Activated T-cell treated with anti-CD3 and anti-CD28 coated beads for 48 hours (primary cell): Measurements from ENCODE around the gene MSANTD4.
"Not testable (repeated sequence)": the region's sequence is repeated elsewhere in the genome, so short reads cannot be mapped to it uniquely, and the experiment has no call there.

Experiments
- DNase-seq: peaks from one replicate; pipeline ENCODE4 v3.0.0-alpha.2; 2020; ENCODE audit warnings: low read depth

MSANTD4 gene

DNA sequence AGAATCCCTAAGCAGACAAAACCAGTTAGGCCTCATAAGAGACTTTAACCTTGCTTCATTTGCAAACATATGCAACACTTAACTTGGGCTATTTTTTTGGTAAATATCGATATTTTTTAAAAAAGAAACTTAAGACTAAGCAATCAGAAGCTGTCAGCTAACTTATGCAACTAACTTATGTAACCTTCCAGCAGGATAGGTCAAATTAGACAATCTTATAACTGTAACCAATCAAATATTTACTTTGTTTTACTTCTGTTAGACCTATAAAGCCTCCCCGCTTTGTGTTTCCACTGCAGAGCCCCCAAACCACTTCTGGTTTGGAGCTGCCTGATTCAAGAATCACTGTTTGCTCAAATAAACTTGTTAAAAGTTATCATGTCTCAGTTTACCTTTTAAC, 8.0 kb downstream of the MSANTD4 start:
- DNase-seq, result no peak

DNA sequence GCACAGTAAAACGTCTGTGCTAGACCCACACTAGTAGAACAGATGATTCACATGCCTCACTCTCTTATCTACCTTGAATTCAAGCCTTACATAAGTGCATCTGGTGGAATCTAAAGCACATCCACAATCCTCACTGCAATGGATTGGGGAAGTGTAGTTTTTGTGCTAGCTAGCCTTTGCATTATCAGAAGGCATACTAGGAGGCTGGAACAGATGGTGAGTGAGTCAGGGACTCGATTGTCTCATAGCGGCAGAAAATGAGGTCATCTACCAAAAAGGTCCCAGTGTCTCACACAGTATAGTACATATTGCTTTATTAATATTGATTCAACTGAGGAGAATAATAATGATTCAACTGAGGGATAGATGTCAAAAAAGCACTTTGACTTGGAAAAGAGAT, 9.3 kb downstream of the MSANTD4 start:
- DNase-seq, result no peak

DNA sequence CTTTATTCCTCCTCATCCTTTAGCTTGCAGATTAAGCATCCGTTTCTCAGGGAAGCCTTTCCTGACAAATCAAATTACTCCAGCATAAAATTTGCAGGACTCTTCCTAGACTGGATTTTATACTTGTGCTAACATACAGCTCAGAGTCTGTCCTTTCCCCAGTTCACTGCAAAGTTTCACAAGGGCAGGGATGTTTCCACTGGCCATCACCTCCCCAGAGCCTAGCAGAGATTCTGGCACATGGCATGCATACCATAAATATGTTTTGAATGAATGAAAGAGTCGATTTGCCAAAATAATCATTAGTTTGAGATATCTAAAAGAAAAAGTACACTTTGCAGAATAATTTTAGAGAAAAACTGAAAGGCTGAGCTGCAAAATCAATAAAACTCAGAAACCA, 10.6 kb downstream of the MSANTD4 start:
- DNase-seq, result no peak

DNA sequence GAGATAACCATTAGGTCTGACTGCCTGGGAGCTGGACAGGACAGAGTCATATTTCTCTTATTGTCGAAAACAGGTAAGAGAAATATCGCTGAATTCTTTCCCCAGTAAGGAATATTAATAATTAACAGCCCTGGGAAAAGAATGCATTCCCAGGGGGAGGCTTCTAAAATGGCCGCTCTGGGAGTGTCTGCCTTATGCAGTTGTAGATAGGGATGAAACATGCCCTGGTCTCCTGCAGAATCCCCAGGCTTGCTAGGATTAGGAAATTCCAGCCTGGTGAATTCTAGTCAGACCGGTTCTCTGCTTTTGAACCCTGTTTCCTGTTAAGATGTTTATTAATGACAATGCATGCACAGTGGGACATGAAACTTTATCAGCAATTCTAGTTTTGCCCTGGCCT, 18.9 kb downstream of the MSANTD4 start:
- DNase-seq, result not testable (repeated sequence)

DNA sequence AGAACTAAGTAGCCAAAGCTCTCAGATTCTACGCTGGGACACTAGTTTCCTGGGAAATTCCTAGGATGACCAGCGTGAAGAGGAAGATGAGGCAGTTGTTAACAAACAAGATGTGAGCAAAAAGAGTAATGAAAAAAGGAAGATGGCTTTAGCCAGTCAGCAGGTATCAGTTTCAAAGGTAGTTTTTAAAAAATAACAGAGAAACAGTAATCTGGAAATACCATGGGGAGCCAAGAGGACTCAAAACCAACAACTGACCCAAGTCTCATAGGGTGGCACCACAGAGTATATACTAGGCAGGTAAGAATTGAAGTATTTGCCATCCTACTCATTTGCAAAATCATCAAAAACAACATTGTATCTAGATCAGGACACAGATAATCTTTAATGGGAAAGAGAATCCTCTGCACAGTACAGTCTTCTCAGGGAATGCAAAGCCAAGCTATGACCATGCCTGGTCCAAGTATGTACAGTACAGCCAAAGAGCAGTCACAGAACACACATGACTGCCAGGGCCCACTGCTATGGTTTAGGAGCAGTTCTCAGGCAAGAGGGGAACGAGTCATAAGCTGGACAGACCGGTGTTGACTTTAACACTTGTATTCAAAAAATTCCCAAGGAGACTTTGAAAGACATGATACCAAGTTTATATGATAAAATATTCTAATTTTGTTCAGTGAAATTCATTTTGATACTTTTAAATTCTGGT, 20.6 kb downstream of the MSANTD4 start:
- DNase-seq, result no peak

DNA sequence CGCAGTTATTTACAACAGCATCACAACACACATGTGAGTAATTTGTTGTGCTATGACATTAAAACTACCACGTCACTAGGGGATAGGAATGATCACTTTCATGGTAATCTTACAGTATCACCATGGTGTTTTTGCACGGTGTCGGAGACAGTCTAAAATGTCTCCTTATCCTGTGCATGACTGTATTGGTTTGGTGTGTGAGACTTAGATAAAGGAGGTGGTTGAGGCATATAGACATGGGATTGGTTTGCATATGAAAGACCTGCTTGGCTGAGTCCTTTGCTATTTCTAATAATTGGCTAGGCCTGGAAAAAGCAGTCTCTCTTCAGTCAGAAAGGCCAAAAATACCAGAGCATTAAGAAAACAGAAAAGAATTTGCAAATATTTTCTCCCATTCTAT, 30.2 kb downstream of the MSANTD4 start:
- DNase-seq, result no peak

DNA sequence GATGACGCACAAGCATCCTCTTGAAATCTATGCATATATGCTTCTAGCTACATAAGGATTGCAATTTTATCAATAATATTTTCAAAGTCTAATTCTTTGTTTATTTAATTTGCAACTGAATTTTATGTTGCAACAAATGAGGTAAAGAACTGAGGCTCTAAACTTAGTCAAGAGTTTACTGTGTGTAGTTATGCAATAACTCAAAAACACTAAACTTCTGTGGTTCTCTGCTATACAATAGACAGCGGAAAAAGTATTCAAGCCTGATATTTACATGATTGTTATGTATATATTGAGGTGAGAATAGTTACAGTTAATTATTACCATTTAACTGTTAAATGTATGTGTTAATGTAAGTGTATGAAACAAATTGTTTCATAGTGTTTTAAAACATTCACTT, 32.9 kb downstream of the MSANTD4 start:
- no peak for DNase-seq

DNA sequence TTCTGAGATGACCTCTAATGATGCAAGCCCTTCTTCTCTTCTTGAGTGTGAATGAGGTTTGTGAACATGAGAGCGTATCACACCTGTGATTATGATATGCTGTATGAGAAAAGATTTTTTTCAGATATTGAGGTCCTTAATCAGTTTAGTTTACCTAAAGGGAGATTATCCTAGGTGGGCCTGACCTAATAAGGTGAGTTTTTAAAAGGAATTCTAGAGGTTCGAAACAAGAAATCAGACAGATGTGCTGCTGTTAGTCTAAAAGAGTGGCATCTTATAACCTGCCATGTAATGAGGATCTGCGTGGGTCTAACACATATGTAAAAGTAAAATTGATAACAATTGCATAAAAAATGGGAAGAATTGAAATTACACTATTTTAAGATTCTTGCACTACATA, 33.8 kb downstream of the MSANTD4 start:
- DNase-seq, result no peak

DNA sequence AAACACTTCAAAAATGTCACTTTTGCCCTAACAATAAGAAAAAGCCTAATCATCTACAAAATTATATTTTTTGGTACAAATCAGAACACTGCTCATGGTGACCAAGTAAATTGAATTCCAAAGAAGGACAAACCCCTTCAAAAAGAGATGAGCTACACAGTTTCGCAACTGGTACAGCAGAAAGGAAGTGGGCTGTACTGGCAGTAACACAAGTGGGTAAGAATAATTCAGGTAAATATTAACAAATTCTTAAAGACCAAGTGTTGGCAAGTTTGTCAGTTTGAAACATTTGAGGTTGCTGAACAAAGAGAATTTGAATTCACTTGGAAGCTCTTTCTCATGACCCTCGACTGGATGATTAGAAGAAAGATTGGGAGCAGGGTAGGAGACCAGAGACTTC, 35.5 kb downstream of the MSANTD4 start:
- no peak for DNase-seq

DNA sequence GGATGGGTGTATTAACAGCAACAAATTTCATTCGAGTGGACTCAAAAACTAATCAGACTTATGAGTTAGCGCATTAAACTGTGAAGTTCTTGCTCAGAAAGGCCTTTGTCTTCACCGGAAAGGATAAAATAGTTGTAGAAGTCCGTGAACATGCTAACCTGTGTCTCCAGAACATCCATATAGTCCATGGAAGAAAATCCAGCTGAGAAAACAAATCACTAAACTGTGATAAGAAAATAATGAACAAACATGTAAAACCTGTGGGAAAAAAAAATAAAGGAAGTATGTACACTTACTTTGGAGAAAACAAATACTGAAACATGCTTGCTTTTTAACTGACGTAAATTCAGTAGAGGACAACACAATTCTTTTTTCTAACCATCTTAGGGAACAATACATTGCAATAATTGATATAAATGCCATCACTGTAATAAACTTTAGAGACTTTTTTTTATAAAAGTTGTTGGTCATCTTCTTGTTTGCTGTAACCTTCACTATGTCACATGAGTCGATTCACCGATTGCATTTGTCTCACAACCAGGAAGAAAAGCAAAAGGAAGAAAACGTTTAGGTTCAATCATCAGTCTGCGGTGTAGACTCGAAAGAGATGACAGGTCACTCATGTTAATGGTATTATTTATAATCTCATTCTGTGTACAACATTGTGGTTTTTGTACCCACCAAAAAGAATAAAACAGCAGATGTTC, 41.9 kb downstream of the MSANTD4 start:
- DNase-seq, result no peak

DNA sequence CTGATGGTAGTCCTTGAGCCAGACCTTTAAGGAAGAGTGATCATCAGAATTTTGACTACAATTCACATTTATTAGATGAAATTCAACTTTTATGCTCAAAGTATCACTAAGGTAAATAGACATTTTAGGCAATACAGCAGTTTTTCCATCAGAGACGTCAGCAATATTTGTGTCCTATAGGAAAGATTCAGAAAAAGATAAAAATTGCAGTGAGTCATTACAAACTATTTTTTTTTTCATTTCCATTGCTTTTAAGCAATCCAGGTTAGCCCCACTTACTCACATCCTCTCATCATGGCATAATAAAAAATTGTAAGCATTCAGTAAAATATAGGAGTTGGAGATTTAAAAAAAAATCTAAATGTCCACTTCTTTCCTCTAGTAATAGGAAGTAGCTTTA, 46.9 kb downstream of the MSANTD4 start:
- DNase-seq, result no peak

DNA sequence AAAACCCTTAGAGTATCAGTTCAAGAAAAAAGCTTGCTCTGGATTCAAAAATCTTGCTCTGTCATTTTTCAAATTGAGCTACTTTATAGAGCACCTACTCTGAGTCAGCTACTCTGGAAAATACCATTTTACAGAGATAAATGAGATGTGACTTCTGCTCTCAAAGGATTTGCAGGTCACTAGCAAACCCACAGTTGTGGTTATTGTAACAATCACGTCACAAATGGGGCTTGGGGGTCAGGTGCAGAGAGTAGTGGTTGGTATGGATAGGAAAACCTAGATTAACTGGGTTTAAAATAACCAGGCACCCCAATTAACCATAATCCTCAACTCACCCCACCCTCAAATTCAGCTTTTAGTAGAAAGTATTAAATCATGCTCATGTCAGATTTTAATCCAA, 52.3 kb downstream of the MSANTD4 start:
- DNase-seq, result no peak

DNA sequence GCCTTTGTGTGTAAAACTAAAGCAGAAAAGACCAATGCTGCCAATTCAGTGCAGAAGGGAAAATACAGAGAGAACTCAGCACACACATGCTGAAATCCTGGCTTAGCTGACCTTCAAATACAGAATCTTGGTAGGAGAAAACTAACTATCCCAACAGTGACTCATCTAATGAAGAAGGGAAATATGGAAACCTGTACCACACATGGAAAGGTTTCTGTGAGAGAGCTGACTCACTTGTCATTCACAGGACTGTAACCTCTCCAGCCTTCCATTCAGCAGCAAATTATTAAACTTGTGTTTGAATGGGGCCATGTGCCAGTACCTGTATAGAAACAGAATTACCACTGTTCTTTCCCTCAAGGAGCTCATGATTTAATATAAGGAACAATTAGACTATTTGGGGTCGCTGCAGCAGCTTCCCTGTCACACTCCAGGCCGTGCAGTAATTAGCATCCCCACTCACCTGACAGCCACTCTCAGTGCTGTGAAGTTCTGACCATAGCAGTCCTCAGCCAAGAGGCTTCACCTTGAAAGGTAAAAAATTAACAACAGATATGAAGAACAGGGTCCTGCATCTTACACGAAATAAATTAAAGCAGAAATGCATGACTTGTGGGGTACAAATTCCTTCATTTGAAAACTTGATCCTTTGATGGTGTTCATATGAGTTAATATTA, 53.9 kb downstream of the MSANTD4 start:
- DNase-seq, result no peak

DNA sequence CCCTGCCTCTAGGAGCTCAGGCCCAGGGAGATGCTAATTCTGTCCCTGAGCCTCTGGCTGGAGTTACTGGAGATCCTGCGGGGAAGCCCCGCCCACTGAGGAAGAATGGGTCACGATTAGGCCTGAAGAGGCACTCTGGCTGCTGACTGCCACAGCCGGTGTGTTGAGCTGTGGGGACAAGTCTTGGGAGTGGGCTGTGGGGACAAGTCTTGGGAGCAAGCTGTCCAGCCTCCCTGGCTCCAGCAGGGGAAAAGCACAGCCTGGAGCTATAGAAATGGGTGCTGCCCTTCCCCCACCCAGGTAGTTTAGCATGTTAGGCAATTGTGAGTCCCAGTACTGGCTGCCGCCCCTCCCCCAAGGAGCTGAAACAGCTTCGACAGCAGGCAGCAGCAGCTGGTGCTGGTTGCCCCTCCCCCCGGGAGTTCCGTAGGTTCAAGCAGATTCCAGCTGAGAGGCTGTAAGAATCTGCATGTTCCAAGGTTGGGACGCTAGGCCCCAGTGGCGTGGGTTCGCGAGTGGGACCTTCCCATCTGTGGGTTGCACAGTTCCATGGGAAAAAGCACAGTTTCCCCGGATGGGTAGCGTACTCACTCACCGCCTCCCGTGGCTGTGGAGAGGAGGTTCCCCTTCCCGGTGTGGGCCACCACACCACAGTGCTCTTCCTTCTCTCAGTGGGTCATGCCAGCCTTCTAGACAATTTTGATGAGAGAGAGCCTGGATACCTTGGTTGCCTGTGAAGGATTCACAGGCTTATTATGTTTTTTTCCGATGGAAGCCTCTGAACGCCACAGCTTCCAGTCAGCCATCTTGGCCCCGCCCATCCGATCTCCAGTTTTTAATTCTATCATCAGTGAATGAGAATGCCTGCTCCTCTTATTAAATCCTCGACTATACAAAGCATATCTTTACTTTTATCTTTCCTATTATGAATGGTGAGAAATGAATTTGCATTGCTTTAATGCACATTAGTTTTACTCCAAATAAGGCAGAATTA, 61.5 kb downstream of the MSANTD4 start:
- DNase-seq, result no peak
